Adrenal gland (tissue), 12 donors: ENCODE measurements around the gene ATP1B3. TPM values are rescaled to one million over a fixed set of nuclear protein-coding genes. Genes with fewer than 3 reads are reported as not detected.
"Not testable (repeated sequence)": the region's sequence is repeated elsewhere in the genome, so short reads cannot be mapped to it uniquely, and the experiment has no call there.

Experiments used
- DNase-seq, 7 donors: peaks; one replicate each; pipeline ENCODE4 v3.0.0-alpha.2; 2019 to 2020
- H3K27ac ChIP-seq, 5 donors: fragments of 200-600 bp; sonication (generic) in 4 of 5; 1 replicate in 3 of 5; 2 replicates in 2 of 5; pipeline versions ENCODE4 v1.5.1 to v1.8.0; 2016 to 2020; ENCODE audit warnings: mild to moderate bottlenecking in 1 of 5
- H3K27me3 ChIP-seq: fragments of 200-600 bp; 2 replicates; pipeline ENCODE4 v1.8.0; 2021
- H3K36me3 ChIP-seq, 2 donors: fragments of 200-600 bp; replicated peaks in 1 of 2; 1 replicate in 1 of 2; 2 replicates in 1 of 2; pipeline versions ENCODE4 v1.5.1 to v1.8.0; 2018 to 2022
- H3K4me1 ChIP-seq, 2 donors: fragments of 200-600 bp; replicated peaks in 1 of 2; 1 replicate in 1 of 2; 2 replicates in 1 of 2; pipeline versions ENCODE4 v1.5.1 to v1.8.0; 2018 to 2021
- H3K4me3 ChIP-seq, 4 donors: fragments of 200-600 bp; sonication (generic) in 3 of 4; one replicate each; pipeline ENCODE4 v1.5.1; 2016 to 2018
- H3K9me3 ChIP-seq, 3 donors: fragments of 200-600 bp; sonication (generic) in 1 of 3; replicated peaks in 1 of 3; 1 replicate in 2 of 3; 2 replicates in 1 of 3; pipeline versions ENCODE4 v1.5.1 to v1.8.0; 2016 to 2021
- POLR2A ChIP-seq, 2 donors: fragments of 450-650 bp; IDR thresholded peaks; one replicate each; pipeline ENCODE4 v1.6.1; 2017; ENCODE audit warnings: antibody characterized with exemption in 2 of 2, mild to moderate bottlenecking in 2 of 2, moderate library complexity in 1 of 2
- WGBS, 4 donors: extraction: QIAGEN DNeasy Blood & Tissue Kit in 2 of 4; methylation state at CpG; one replicate each; pipeline versions ENCODE4 v1.1.5 to v1.1.7; 2013 to 2017; 5-methylcytosine and 5-hydroxymethylcytosine counted together
- intact Hi-C, 2 donors: fragments of 100-400 bp; cut with DNase I; formaldehyde crosslinking; loops; one replicate each; pipeline versions ENCODE4 v1.14.1 to v1.15.0; 2022 to 2023
- polyA plus RNA-seq, 3 donors: library from polyadenylated mRNA; stranded (reverse); fragments of 200-250 nt in 2 of 3; fragments of 350-450 nt in 1 of 3; fragmentation: Illumina TruSeq in 1 of 3; extraction: RNeasy Lipid Tissue Mini Kit (QIAGEN cat#74804) in 1 of 3; gene quantifications; one replicate each; pipeline ENCODE4 v1.2.3, GENCODE V29; 2013 to 2014
- total RNA-seq, 9 donors: library from RNA; depleted of rRNA in 4 of 9; stranded (reverse); fragments of >200 nt in 4 of 9; fragments of 120-200 nt in 1 of 9; fragmentation: NEBNext Ultra II Directional in 1 of 9; extraction: Animal tissue kit (Norgen Biotek cat#: 25700) in 1 of 9; gene quantifications; one replicate each; pipeline versions ENCODE4 v1.1.0 to v1.2.4, GENCODE V29; 2013 to 2023
- TF ChIP-seq, protein P1 (sequence below), 6 experiments: fragments of 450-650 bp in 4 of 6; fragments of 200-600 bp in 2 of 6; sonication (generic) in 1 of 6; IDR thresholded peaks; 1 replicate in 5 of 6; 2 replicates in 1 of 6; pipeline versions ENCODE4 v1.5.1 to v1.8.0; 2016 to 2021; ENCODE audit warnings: antibody characterized with exemption in 6 of 6, mild to moderate bottlenecking in 2 of 6, moderate library complexity in 1 of 6
- donor health status: healthy with polysubstance abuse.
- donor health status: Bipolar disorder and iron deficiency.
- donor health status: DM: yes; HTN: yes; CAD: no.
- donor health status: DM: no; HTN: no; CAD: no.
- donor health status: DM: no; HTN: no; CAD: no.
- donor health status: DM: yes; HTN: yes; CAD: no.

The ATP1B3 gene
- total and polyA plus RNA-seq, 12 donors = 65.2 to 300 (median 98.8) TPM

DNA sequence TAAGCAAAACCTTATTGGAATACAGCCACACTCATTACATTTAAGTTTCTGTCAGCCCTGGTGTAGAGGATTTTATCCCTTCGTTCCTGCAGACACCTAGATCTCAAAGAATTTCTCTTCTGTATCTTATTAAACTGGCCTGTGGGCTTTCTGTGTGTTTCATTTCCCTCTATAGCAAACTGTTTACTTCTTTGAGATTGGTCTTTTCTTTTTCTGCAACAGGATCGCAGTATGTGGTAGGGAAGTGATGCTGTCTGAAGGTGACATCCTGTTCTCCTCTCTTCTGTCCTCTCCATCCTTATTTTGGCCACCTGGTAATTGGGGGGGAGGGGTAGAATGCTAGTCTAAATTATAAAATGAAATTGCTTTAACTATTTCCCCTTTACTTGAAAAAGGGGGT is 25.5 kb downstream of the ATP1B3 start:
- intact Hi-C loops = no loop called here
- 70 to 83% (median 73%) methylated on average over 2 of the region's 2 CpGs for WGBS, 4 donors
- H3K9me3 ChIP-seq = no peaks in the 10 kb centered on the region
- TF ChIP-seq, protein P1, sequence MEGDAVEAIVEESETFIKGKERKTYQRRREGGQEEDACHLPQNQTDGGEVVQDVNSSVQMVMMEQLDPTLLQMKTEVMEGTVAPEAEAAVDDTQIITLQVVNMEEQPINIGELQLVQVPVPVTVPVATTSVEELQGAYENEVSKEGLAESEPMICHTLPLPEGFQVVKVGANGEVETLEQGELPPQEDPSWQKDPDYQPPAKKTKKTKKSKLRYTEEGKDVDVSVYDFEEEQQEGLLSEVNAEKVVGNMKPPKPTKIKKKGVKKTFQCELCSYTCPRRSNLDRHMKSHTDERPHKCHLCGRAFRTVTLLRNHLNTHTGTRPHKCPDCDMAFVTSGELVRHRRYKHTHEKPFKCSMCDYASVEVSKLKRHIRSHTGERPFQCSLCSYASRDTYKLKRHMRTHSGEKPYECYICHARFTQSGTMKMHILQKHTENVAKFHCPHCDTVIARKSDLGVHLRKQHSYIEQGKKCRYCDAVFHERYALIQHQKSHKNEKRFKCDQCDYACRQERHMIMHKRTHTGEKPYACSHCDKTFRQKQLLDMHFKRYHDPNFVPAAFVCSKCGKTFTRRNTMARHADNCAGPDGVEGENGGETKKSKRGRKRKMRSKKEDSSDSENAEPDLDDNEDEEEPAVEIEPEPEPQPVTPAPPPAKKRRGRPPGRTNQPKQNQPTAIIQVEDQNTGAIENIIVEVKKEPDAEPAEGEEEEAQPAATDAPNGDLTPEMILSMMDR (IDR thresholded peaks at IDR 0.05) = no peak
- TF ChIP-seq POLR2A (IDR thresholded peaks at IDR 0.05) = no peak
- no peak overlapping the region for H3K27ac ChIP-seq
- H3K36me3 ChIP-seq = no peaks in the 10 kb centered on the region
- no peaks in the 10 kb centered on the region for H3K27me3 ChIP-seq
- no peak overlapping the region for H3K4me3 ChIP-seq
- H3K4me1 ChIP-seq = peaks cover 0 to 7% of the 10 kb centered on the region in 2 donors
- DNase-seq = no peak

DNA sequence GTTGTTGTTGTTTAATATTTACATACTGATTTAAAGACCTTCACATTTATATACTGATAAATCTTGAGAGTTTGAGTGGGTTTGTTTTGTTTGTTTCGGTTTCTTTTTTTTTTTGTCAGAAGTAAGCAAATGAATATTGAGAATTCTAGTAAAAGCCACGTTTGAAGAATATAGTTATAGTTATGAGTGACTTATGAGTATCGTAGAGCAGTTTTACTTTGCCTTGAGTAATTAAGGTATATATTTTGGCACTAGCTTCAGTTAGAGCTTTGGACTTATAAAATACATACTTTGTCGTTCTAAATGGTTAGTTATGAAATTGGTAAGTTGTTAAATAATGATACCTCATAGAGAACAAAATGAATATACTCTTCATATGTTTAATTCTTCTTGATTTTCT is 27.8 kb downstream of the ATP1B3 start:
- WGBS, 4 donors = 76 to 94% (median 91%) methylated on average over 4 of the region's 4 CpGs
- intact Hi-C loops = no loop called here
- H3K9me3 ChIP-seq = no peaks in the 10 kb centered on the region
- no peak overlapping the region for H3K4me3 ChIP-seq
- no peak for DNase-seq
- no peak for TF ChIP-seq POLR2A (IDR thresholded peaks at IDR 0.05)
- H3K36me3 ChIP-seq = peaks cover 0 to 15% of the 10 kb centered on the region in 2 donors
- H3K4me1 ChIP-seq = peaks cover 0 to 7% of the 10 kb centered on the region in 2 donors
- H3K27me3 ChIP-seq = no peaks in the 10 kb centered on the region
- H3K27ac ChIP-seq = no peak overlapping the region

DNA sequence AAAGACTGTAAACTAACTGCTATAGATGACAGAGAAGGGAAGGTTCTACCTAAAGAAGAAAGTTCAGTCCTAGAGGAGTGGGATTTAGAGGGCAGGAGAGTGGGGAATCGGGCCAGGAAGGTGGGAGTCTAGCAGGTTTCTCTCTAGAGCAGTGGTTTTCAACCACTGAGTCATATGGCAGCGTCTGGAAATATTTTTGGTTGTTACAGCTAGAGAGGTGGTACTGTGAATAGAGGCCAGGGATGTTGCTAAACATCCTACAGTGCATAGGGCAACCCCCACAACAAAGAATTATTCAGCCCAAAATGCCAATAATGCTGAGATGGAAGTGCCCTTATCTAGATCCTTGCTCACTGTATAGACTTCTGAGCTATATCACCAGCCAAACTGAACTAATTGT is 28.7 kb downstream of the ATP1B3 start:
- no peak for TF ChIP-seq POLR2A (IDR thresholded peaks at IDR 0.05)
- TF ChIP-seq, protein P1 (IDR thresholded peaks at IDR 0.05) = no peak
- intact Hi-C loops = no loop called here
- WGBS, 4 donors = 82 to 100% (median 94%) methylated on average over 2 of the region's 2 CpGs
- no peaks in the 10 kb centered on the region for H3K27me3 ChIP-seq
- peaks cover 0 to 15% of the 10 kb centered on the region in 2 donors for H3K36me3 ChIP-seq
- no peaks in the 10 kb centered on the region for H3K9me3 ChIP-seq
- no peak overlapping the region for H3K4me3 ChIP-seq
- H3K27ac ChIP-seq = no peak overlapping the region
- H3K4me1 ChIP-seq = peaks cover 0 to 7% of the 10 kb centered on the region in 2 donors
- DNase-seq = peak in 1 of 7 donors; percentile 4

DNA sequence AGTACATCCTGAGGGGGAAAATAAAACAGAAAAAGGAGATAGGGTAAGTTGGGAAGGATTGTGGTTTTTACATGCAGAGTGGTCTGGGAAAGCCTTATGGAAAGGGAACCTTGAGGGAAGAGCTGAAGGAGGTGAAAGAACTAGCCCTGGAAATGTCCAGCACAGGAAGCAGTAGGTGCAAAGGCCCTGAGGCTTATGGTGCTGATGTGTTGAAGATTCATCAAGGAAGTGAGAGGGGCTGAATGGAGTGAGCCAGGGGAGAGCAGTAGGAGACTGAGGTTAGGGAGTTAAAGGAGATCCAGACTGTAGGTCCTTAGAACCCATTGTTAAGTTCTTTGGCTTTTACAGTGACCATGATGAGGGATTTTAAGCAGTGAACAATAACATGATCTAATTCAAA is 33.0 kb downstream of the ATP1B3 start:
- peak in 1 of 7 donors; percentile 2 for DNase-seq
- H3K9me3 ChIP-seq = no peaks in the 10 kb centered on the region
- H3K27ac ChIP-seq = no peak overlapping the region
- H3K4me3 ChIP-seq = no peak overlapping the region
- peaks cover 0 to 22% of the 10 kb centered on the region in 2 donors for H3K36me3 ChIP-seq
- H3K4me1 ChIP-seq = no peaks in the 10 kb centered on the region
- intact Hi-C loops = no loop called here
- no peak for TF ChIP-seq POLR2A (IDR thresholded peaks at IDR 0.05)
- TF ChIP-seq, protein P1 (IDR thresholded peaks at IDR 0.05) = no peak
- H3K27me3 ChIP-seq = no peaks in the 10 kb centered on the region

DNA sequence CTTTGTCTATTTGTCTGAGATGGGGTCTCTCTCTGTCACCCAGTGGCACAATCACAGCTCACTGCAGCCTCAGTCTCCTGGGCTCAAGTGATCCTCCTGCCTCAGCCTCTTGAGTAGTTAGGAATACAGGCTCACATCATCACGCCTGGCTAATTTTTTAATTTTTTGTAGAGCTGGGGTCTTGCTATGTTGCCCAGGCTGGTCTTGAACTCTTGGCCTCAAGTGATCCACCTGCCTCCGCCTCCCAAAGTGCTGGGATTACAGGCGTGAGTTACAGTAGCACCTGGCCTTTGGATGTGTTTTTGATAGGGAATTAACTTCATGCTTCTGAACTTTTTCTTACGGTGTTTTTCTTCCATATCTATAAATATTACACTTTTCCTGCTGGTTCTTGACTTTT is 33.5 kb downstream of the ATP1B3 start:
- not testable (repeated sequence) for H3K27ac ChIP-seq, H3K9me3 ChIP-seq, H3K4me3 ChIP-seq, H3K4me1 ChIP-seq, H3K27me3 ChIP-seq
- 93 to 98% (median 97%) methylated on average over 4 of the region's 4 CpGs for WGBS, 4 donors
- DNase-seq = peak in 1 of 7 donors; percentile 4
- H3K36me3 ChIP-seq = peaks cover 0 to 25% of the 10 kb centered on the region in 2 donors
- intact Hi-C loops = loop anchor here in 1 of 2 donors (5.0 to 10.0 kb wide), 2 partner anchors 173 to 325 kb away; partner anchors contain the start of gene RNF7
